Colonic mucosa (tissue), 4 donors: Measurements from ENCODE around the gene THBS2. TPM values are rescaled to one million over a fixed set of nuclear protein-coding genes. Genes with fewer than 3 reads are reported as not detected.

ENCODE experiments used
- DNase-seq: peaks from one replicate; pipeline ENCODE4 v3.0.0-alpha.2; 2020
- H3K27ac ChIP-seq: fragments of 200-600 bp; one replicate; pipeline ENCODE4 v1.8.0; 2021
- H3K27me3 ChIP-seq: fragments of 200-600 bp; one replicate; pipeline ENCODE4 v1.8.0; 2021
- H3K36me3 ChIP-seq: fragments of 200-600 bp; one replicate; pipeline ENCODE4 v1.8.0; 2021
- H3K4me1 ChIP-seq: fragments of 200-600 bp; one replicate; pipeline ENCODE4 v1.8.0; 2021; ENCODE audit warnings: mild to moderate bottlenecking
- H3K4me3 ChIP-seq: fragments of 200-600 bp; one replicate; pipeline ENCODE4 v1.8.0; 2021
- H3K9ac ChIP-seq, 2 donors: one replicate each; pipeline ENCODE4 v1.7.0; 2013; ENCODE audit warnings: control low read depth in 2 of 2, low read depth in 2 of 2, low read length in 2 of 2
- H3K9me3 ChIP-seq: fragments of 200-600 bp; one replicate; pipeline ENCODE4 v1.8.0; 2021
- CTCF ChIP-seq: fragments of 200-600 bp; IDR thresholded peaks from one replicate; pipeline ENCODE4 v1.8.0; 2022; ENCODE audit warnings: antibody characterized with exemption, mild to moderate bottlenecking
- intact Hi-C: fragments of 100-400 bp; cut with DNase I; formaldehyde crosslinking; loops from one replicate; pipeline ENCODE4 v1.14.1; 2022
- total RNA-seq, 2 donors: library from RNA; stranded (reverse); fragmentation: NEBNext Ultra II Directional in 1 of 2; extraction: Animal tissue kit (Norgen Biotek cat#: 25700) in 1 of 2; gene quantifications; one replicate each; pipeline ENCODE4 v1.2.1, GENCODE V29; 2021
- donor health status: healthy.
- donor health status: DM: no; HTN: no; CAD: no.
- donor health status: DM: no; HTN: no; CAD: no.

The THBS2 gene
- total RNA-seq, 2 donors from 2014 or later = 1.9 to 5.3 TPM

GRCh38 chr6:169238766-169239165, 14.9 kb downstream of the THBS2 start:
- H3K9me3 ChIP-seq = no peaks in the 10 kb centered on the region
- TF ChIP-seq CTCF = no peak
- H3K27me3 ChIP-seq = no peaks in the 10 kb centered on the region
- H3K27ac ChIP-seq = no peak overlapping the region
- H3K9ac ChIP-seq = no peak overlapping the region
- intact Hi-C loops = no loop called here
- H3K4me1 ChIP-seq = no peaks in the 10 kb centered on the region
- no peak for DNase-seq
- H3K36me3 ChIP-seq = no peaks in the 10 kb centered on the region
- H3K4me3 ChIP-seq = no peak overlapping the region

DNA sequence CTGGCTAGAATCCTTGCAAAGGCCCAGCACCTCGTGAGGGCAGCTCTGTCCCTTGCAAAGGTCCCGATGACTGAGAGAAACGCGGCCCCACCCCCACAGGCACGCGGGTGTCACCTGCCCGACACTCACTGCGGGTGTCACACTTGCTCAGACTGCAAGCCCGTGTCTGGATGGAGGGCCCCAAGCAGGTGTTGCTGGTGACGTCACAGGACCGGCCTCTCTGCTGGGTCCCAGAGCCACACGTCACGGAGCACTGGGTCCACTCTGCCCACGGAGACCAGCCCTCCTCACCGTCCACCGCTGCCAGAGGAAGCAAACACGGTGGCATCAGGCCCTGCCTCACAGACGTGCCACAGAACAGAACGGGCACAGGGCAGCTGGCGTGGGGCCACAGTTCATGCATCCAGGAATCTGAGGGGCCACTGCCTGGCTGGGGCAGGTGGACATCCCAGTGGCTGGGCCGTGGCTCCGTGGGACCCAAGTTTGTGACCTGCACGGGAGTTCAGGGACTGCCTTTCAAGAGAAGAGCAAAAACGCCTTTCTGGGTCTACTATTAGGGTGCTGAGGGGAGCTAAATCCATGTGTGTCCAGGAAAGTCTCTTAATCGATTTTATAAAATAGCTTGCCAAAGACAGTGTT, 16.0 kb downstream of the THBS2 start:
- Histone ChIP-seq H3K27me3 (no peaks in the 10 kb centered on the region), H3K4me1 (no peaks in the 10 kb centered on the region), H3K9ac (no peak overlapping the region), H3K27ac (no peak overlapping the region), H3K9me3 (no peaks in the 10 kb centered on the region), H3K36me3 (no peaks in the 10 kb centered on the region), H3K4me3 (no peak overlapping the region)
- no peak for DNase-seq
- TF ChIP-seq CTCF = no peak
- intact Hi-C loops = no loop called here

DNA sequence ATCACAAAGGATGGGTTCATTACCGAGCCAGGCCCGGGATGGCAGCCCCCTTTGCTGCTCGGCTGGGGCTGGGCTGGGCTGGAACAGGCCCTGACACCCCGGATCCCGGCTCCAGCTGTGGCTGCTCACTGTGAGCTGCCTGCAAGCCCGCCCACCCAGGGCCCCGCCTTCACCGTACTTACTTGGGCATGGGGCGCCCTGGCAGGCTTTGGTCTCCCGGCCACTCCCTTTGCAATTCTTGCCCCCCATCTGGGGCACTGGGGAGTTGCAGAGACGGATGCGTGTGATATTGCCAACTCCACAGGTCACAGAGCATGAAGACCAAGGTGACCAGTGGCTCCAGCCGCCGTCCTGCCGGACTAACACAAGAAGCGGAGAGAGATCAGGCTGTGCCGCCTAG, 16.7 kb downstream of the THBS2 start:
- no peak overlapping the region for H3K4me3 ChIP-seq
- H3K9me3 ChIP-seq = no peaks in the 10 kb centered on the region
- H3K9ac ChIP-seq = no peak overlapping the region
- no peak for TF ChIP-seq CTCF
- no peaks in the 10 kb centered on the region for H3K4me1 ChIP-seq
- DNase-seq = no peak
- no peak overlapping the region for H3K27ac ChIP-seq
- intact Hi-C loops = no loop called here
- no peaks in the 10 kb centered on the region for H3K36me3 ChIP-seq
- H3K27me3 ChIP-seq = no peaks in the 10 kb centered on the region

GRCh38 chr6:169236545-169236944, 17.1 kb downstream of the THBS2 start:
- H3K27ac ChIP-seq = no peak overlapping the region
- no peak for TF ChIP-seq CTCF
- H3K4me3 ChIP-seq = no peak overlapping the region
- no peaks in the 10 kb centered on the region for H3K9me3 ChIP-seq
- no peaks in the 10 kb centered on the region for H3K27me3 ChIP-seq
- intact Hi-C loops = no loop called here
- H3K9ac ChIP-seq = no peak overlapping the region
- no peaks in the 10 kb centered on the region for H3K4me1 ChIP-seq
- no peak for DNase-seq
- H3K36me3 ChIP-seq = no peaks in the 10 kb centered on the region

DNA sequence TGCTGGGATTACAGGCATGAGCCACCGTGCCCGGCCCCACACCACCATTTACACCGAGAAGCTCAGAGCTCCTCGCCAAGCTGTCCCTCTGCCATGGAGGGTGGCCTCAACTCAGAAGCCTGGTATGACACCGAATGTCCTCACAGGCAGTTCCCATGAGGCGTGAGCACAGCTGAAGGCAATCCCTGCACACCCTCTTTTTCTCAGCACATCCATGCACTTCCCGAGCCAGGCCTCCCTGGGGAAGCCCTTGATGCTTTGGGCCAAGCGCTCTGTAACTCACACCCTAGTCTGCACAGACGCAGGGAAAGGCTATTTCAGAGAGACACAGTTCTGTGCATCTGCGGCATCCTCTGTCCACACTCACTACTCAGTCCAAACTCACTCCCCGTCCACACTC, 18.4 kb downstream of the THBS2 start:
- H3K9me3 ChIP-seq = no peaks in the 10 kb centered on the region
- H3K4me3 ChIP-seq = no peak overlapping the region
- H3K9ac ChIP-seq = no peak overlapping the region
- no peaks in the 10 kb centered on the region for H3K4me1 ChIP-seq
- no peaks in the 10 kb centered on the region for H3K36me3 ChIP-seq
- intact Hi-C loops = no loop called here
- no peak overlapping the region for H3K27ac ChIP-seq
- no peak for TF ChIP-seq CTCF
- no peak for DNase-seq
- no peaks in the 10 kb centered on the region for H3K27me3 ChIP-seq
